MM.1S (cell line): Measurements from ENCODE around the gene ADSS2.
"Not testable (repeated sequence)": the region's sequence is repeated elsewhere in the genome, so short reads cannot be mapped to it uniquely, and the experiment has no call there.

Experiments
- DNase-seq: peaks from one replicate; pipeline ENCODE4 v3.0.0-alpha.2; 2015
- H2AFZ ChIP-seq: fragments of 300-600 bp; sonication (generic); 2 replicates; pipeline ENCODE4 v1.6.0; 2016; ENCODE audit warnings: antibody characterized with exemption, low read length
- H3F3A ChIP-seq: fragments of 300-600 bp; sonication (generic); 2 replicates; pipeline ENCODE4 v1.6.1; 2016; ENCODE audit warnings: mild to moderate bottlenecking, antibody characterized with exemption, low read length, moderate library complexity, mixed read lengths; ENCODE audit not compliant: insufficient read depth
- H3K27ac ChIP-seq: fragments of 300-600 bp; sonication (generic); 2 replicates; pipeline ENCODE4 v1.5.1; 2016; ENCODE audit warnings: mild to moderate bottlenecking, low read length
- H3K27me3 ChIP-seq: fragments of 300-600 bp; sonication (generic); replicated peaks from 2 replicates; pipeline ENCODE4 v1.6.0; 2016; ENCODE audit warnings: low read length; ENCODE audit not compliant: insufficient read depth
- H3K36me3 ChIP-seq: fragments of 300-600 bp; sonication (generic); replicated peaks from 2 replicates; pipeline ENCODE4 v1.6.1; 2016; ENCODE audit warnings: mild to moderate bottlenecking, low read length, mixed read lengths; ENCODE audit not compliant: insufficient read depth
- H3K4me1 ChIP-seq: fragments of 300-600 bp; sonication (generic); 2 replicates; pipeline ENCODE4 v1.6.1; 2016; ENCODE audit warnings: low read length, mixed read lengths
- H3K4me2 ChIP-seq: fragments of 300-600 bp; sonication (generic); 2 replicates; pipeline ENCODE4 v1.6.0; 2016; ENCODE audit warnings: low read depth, low read length
- H3K4me3 ChIP-seq: fragments of 300-600 bp; sonication (generic); 2 replicates; pipeline ENCODE4 v1.5.1; 2016; ENCODE audit warnings: low read length, mixed read lengths
- H3K79me2 ChIP-seq: fragments of 300-600 bp; sonication (generic); 2 replicates; pipeline ENCODE4 v1.6.1; 2016; ENCODE audit warnings: mixed run types, low read length, mixed read lengths
- H3K9ac ChIP-seq: fragments of 300-600 bp; sonication (generic); 2 replicates; pipeline ENCODE4 v1.6.1; 2016; ENCODE audit warnings: low read length, mixed read lengths
- H3K9me2 ChIP-seq: fragments of 300-600 bp; sonication (generic); replicated peaks from 2 replicates; pipeline ENCODE4 v1.6.1; 2016; ENCODE audit warnings: mild to moderate bottlenecking, low read length, mixed read lengths; ENCODE audit not compliant: insufficient read depth
- H3K9me3 ChIP-seq: fragments of 300-600 bp; sonication (generic); replicated peaks from 2 replicates; pipeline ENCODE4 v1.6.1; 2016; ENCODE audit warnings: mild to moderate bottlenecking, low read length, mixed read lengths; ENCODE audit not compliant: insufficient read depth
- H4K20me1 ChIP-seq: fragments of 300-600 bp; sonication (generic); 2 replicates; pipeline ENCODE4 v1.6.1; 2016; ENCODE audit warnings: mild to moderate bottlenecking, low read length, moderate library complexity, mixed read lengths; ENCODE audit not compliant: insufficient read depth
- EZH2 ChIP-seq: fragments of 300-600 bp; sonication (generic); optimal IDR thresholded peaks from 2 replicates; pipeline ENCODE3; 2017; ENCODE audit warnings: low read depth, mild to moderate bottlenecking, antibody characterized with exemption, low read length, mixed read lengths
- EZH2phosphoT487 ChIP-seq: fragments of 300-600 bp; sonication (generic); IDR thresholded peaks from 2 replicates; pipeline ENCODE4 v1.6.1; 2018; ENCODE audit warnings: antibody characterized with exemption, low read length
- TF ChIP-seq, protein P1 (sequence below): fragments of 300-600 bp; sonication (generic); IDR thresholded peaks from 2 replicates; pipeline ENCODE4 v1.5.1; 2016; ENCODE audit warnings: antibody characterized with exemption, low read length, mixed read lengths

Gene ADSS2

GRCh38 chr1:244496186-244496585 lies 44.5 kb upstream of the ADSS2 start:
- Histone ChIP-seq H3K9ac (no peak overlapping the region), H3K9me2 (no peaks in the 10 kb centered on the region), H3K9me3 (no peaks in the 10 kb centered on the region), H4K20me1 (no peaks in the 10 kb centered on the region), H3K4me3 (no peak overlapping the region), H3F3A (no peaks in the 10 kb centered on the region), H3K27me3 (no peaks in the 10 kb centered on the region), H3K4me1 (no peaks in the 10 kb centered on the region), H3K79me2 (no peaks in the 10 kb centered on the region), H3K4me2 (no peak overlapping the region), H3K36me3 (no peaks in the 10 kb centered on the region), H2AFZ (no peak overlapping the region), H3K27ac (no peak overlapping the region)
- DNase-seq, result no peak
- TF ChIP-seq, protein P1, sequence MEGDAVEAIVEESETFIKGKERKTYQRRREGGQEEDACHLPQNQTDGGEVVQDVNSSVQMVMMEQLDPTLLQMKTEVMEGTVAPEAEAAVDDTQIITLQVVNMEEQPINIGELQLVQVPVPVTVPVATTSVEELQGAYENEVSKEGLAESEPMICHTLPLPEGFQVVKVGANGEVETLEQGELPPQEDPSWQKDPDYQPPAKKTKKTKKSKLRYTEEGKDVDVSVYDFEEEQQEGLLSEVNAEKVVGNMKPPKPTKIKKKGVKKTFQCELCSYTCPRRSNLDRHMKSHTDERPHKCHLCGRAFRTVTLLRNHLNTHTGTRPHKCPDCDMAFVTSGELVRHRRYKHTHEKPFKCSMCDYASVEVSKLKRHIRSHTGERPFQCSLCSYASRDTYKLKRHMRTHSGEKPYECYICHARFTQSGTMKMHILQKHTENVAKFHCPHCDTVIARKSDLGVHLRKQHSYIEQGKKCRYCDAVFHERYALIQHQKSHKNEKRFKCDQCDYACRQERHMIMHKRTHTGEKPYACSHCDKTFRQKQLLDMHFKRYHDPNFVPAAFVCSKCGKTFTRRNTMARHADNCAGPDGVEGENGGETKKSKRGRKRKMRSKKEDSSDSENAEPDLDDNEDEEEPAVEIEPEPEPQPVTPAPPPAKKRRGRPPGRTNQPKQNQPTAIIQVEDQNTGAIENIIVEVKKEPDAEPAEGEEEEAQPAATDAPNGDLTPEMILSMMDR, result no peak
- no peak for TF ChIP-seq EZH2phosphoT487
- TF ChIP-seq EZH2, result no peak

GRCh38 chr1:244494653-244495052 lies 42.9 kb upstream of the ADSS2 start:
- Histone ChIP-seq H3K79me2 (no peaks in the 10 kb centered on the region), H4K20me1 (no peaks in the 10 kb centered on the region), H3K4me2 (no peak overlapping the region), H3K4me1 (no peaks in the 10 kb centered on the region), H2AFZ (no peak overlapping the region), H3K9me3 (no peaks in the 10 kb centered on the region), H3F3A (no peaks in the 10 kb centered on the region), H3K9me2 (no peaks in the 10 kb centered on the region), H3K4me3 (no peak overlapping the region), H3K27ac (no peak overlapping the region), H3K9ac (no peak overlapping the region), H3K36me3 (no peaks in the 10 kb centered on the region), H3K27me3 (no peaks in the 10 kb centered on the region)
- DNase-seq, result no peak
- TF ChIP-seq EZH2 (no peak), EZH2phosphoT487 (no peak)
- TF ChIP-seq, protein P1, result no peak

GRCh38 chr1:244484971-244485370 lies 33.3 kb upstream of the ADSS2 start:
- H3K27me3 ChIP-seq, H3K27ac ChIP-seq, H3F3A ChIP-seq, H3K9me3 ChIP-seq, H3K4me3 ChIP-seq, H3K9me2 ChIP-seq, H3K9ac ChIP-seq, H2AFZ ChIP-seq, H3K4me2 ChIP-seq, H3K36me3 ChIP-seq, H3K79me2 ChIP-seq, H4K20me1 ChIP-seq, H3K4me1 ChIP-seq, DNase-seq: not testable (repeated sequence)

- Histone ChIP-seq H3K9ac (no peak overlapping the region), H2AFZ (no peak overlapping the region), H3K4me2 (no peak overlapping the region), H3K4me3 (no peak overlapping the region), H3K27ac (no peak overlapping the region), H3F3A (no peaks in the 10 kb centered on the region), H3K79me2 (no peaks in the 10 kb centered on the region), H3K36me3 (no peaks in the 10 kb centered on the region), H3K27me3 (no peaks in the 10 kb centered on the region), H3K4me1 (no peaks in the 10 kb centered on the region), H4K20me1 (no peaks in the 10 kb centered on the region), H3K9me2 (no peaks in the 10 kb centered on the region), H3K9me3 (no peaks in the 10 kb centered on the region)
- TF ChIP-seq EZH2phosphoT487 (no peak), EZH2 (no peak)
- TF ChIP-seq, protein P1, result no peak
- DNase-seq, result no peak
These were observed 21.4 kb upstream of the ADSS2 start for GRCh38 chr1:244473059-244473605.
